Small intestine (tissue), 7 donors: ENCODE measurements around the gene ASB10. TPM values are rescaled to one million over a fixed set of nuclear protein-coding genes. Genes with fewer than 3 reads are reported as not detected.

Source experiments
- DNase-seq, 2 donors: peaks; one replicate each; pipeline versions ENCODE4 v3.0.0 to v3.0.0-alpha.2; 2013
- FAIRE-seq: peaks from 2 replicates; lab custom pipeline; 2012; peaks lifted over from hg19 to GRCh38; lab: Jason Lieb, UNC
- H3K27ac ChIP-seq, 3 donors: one replicate each; pipeline ENCODE4 v1.5.1; 2013; ENCODE audit warnings: low read length in 2 of 3, mild to moderate bottlenecking in 2 of 3, control low read depth in 1 of 3, inconsistent platforms in 1 of 3, low read depth in 1 of 3, moderate library complexity in 1 of 3
- H3K27me3 ChIP-seq, 3 donors: one replicate each; pipeline ENCODE4 v1.6.1; 2013; ENCODE audit warnings: low read length in 3 of 3, inconsistent platforms in 1 of 3; ENCODE audit not compliant: control insufficient read depth in 3 of 3, insufficient read depth in 3 of 3
- H3K36me3 ChIP-seq, 3 donors: one replicate each; pipeline ENCODE4 v1.6.1; 2013; ENCODE audit warnings: low read length in 3 of 3, inconsistent platforms in 1 of 3, low read depth in 1 of 3, mild to moderate bottlenecking in 1 of 3, moderate library complexity in 1 of 3; ENCODE audit not compliant: control insufficient read depth in 3 of 3, insufficient read depth in 2 of 3
- H3K4me1 ChIP-seq, 3 donors: one replicate each; pipeline ENCODE4 v1.6.1; 2013; ENCODE audit warnings: low read length in 2 of 3, inconsistent platforms in 1 of 3, low read depth in 1 of 3, mild to moderate bottlenecking in 1 of 3, moderate library complexity in 1 of 3; ENCODE audit not compliant: control insufficient read depth in 3 of 3, insufficient read depth in 2 of 3
- H3K4me3 ChIP-seq, 3 donors: one replicate each; pipeline ENCODE4 v1.5.1; 2013; ENCODE audit warnings: low read length in 3 of 3, control low read depth in 1 of 3, inconsistent platforms in 1 of 3, low read depth in 1 of 3, mild to moderate bottlenecking in 1 of 3, moderate library complexity in 1 of 3
- H3K9me3 ChIP-seq, 2 donors: one replicate each; pipeline ENCODE4 v1.6.1; 2013; ENCODE audit warnings: low read depth in 1 of 2, low read length in 1 of 2; ENCODE audit not compliant: control insufficient read depth in 2 of 2, insufficient read depth in 1 of 2
- WGBS, 3 donors: extraction: QIAGEN DNeasy Blood & Tissue Kit; methylation state at CpG; one replicate each; pipeline ENCODE4 v1.1.7; 2013; 5-methylcytosine and 5-hydroxymethylcytosine counted together
- polyA plus RNA-seq, 4 donors: library from polyadenylated mRNA; stranded (reverse) in 3 of 4; unstranded in 1 of 4; fragments of 200-250 nt in 3 of 4; fragments of 120-200 nt in 1 of 4; gene quantifications; one replicate each; pipeline versions ENCODE4 v1.2.1 to v1.2.3, GENCODE V29; 2013
- donor health status: healthy with polysubstance abuse.
- donor health status: control.
- donor health status: control.
- donor health status: Bipolar disorder and iron deficiency.
- donor health status: healthy.

The ASB10 gene
- polyA plus RNA-seq, 4 donors = not detected

DNA sequence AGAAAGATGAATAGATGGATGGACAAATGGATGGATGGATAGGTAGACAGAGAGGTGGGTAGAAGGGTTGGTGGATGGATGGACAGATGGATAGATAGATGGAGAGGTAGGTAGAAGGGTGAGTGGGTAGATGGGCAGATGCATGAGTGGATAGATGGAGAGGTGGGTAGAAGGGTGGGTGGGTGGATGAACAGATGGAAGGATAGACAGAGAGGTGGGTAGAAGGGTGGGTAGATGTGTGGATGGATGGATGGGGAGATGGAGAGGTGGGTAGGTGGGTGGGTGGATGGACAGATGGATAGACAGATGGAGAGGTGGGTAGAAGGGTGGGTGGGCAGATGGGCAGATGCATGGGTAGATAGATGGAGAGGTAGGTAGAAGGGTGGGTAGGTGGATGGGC is 10.9 kb upstream of the ASB10 start:
- DNase-seq (no peak), FAIRE-seq (no peak)
- Histone ChIP-seq H3K27me3 (peaks cover 0 to 35% (median 0%) of the 10 kb centered on the region in 3 donors), H3K4me3 (no peak overlapping the region), H3K27ac (no peak overlapping the region), H3K36me3 (no peaks in the 10 kb centered on the region), H3K9me3 (no peaks in the 10 kb centered on the region), H3K4me1 (no peaks in the 10 kb centered on the region)

DNA sequence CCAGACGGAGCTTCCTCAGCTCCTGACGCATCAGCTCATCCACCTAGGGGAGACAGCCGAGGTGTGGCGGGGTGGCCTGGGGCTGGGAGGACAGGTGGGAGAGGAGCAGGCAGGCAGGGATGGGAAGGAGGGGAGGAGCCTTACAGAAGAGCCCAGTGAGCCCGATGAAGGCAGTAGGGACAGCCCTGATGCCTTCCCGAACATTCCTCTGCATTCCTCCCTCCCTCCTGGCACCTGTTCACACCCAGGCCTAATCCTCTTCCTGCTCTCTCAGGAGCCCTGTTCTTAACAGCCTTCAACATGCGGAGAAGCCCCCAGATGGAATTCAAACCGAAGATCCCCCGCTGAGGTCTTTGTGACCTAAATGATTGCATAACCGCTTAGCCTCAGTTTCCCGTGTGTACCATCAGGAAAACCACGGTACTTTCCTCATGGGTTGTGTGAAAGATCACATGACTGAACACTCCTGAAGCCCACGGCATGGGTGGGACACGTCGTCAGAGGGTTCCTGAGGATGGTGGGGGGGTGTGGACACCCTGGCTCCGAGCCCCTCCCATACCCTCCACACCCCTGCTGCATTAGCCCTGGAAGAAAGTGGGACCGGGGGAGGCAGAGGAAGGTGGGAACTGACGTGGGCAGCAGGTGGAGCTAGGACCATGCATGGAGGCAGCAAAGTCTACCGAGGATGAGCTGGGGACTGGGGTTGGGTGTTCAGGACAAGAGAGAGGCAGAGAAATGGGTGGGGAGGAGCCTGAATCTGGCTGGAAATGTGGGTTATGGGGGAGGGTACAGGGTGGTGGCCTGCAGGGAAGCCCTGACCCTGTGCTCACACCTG is 8.8 kb upstream of the ASB10 start:
- Histone ChIP-seq H3K36me3 (no peaks in the 10 kb centered on the region), H3K27me3 (peaks cover 0 to 28% (median 0%) of the 10 kb centered on the region in 3 donors), H3K27ac (no peak overlapping the region), H3K4me3 (no peak overlapping the region), H3K9me3 (no peaks in the 10 kb centered on the region), H3K4me1 (no peaks in the 10 kb centered on the region)
- FAIRE-seq = no peak
- WGBS, 3 donors = 41 to 59% (median 44%) methylated on average over 19 of the region's 19 CpGs
- DNase-seq = no peak

DNA sequence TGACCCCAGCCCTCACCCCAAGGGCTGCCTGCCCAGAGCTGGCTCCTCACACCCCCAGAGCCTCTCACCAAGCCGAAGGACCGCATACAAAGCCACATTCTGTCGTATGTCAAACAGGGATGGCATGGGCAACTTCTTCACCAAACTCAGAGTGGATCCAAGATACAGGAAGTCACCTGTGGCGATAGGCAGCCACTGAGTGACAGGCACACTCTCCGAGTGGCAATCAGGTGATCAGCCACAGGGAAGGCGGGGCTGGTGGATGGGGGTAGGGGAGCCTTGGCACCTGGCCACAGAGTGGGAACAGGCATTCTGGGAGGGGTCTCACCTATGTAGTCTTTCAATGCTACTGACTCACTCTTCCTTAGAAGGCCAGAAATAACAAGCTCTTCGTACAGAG is 7.1 kb upstream of the ASB10 start:
- FAIRE-seq (no peak), DNase-seq (no peak)
- no peaks in the 10 kb centered on the region for H3K36me3 ChIP-seq
- H3K27me3 ChIP-seq = peaks cover 0 to 29% (median 0%) of the 10 kb centered on the region in 3 donors
- no peak overlapping the region for H3K4me3 ChIP-seq
- no peaks in the 10 kb centered on the region for H3K4me1 ChIP-seq
- WGBS, 3 donors = 51 to 65% (median 56%) methylated on average over 7 of the region's 7 CpGs
- H3K27ac ChIP-seq = no peak overlapping the region
- no peaks in the 10 kb centered on the region for H3K9me3 ChIP-seq

DNA sequence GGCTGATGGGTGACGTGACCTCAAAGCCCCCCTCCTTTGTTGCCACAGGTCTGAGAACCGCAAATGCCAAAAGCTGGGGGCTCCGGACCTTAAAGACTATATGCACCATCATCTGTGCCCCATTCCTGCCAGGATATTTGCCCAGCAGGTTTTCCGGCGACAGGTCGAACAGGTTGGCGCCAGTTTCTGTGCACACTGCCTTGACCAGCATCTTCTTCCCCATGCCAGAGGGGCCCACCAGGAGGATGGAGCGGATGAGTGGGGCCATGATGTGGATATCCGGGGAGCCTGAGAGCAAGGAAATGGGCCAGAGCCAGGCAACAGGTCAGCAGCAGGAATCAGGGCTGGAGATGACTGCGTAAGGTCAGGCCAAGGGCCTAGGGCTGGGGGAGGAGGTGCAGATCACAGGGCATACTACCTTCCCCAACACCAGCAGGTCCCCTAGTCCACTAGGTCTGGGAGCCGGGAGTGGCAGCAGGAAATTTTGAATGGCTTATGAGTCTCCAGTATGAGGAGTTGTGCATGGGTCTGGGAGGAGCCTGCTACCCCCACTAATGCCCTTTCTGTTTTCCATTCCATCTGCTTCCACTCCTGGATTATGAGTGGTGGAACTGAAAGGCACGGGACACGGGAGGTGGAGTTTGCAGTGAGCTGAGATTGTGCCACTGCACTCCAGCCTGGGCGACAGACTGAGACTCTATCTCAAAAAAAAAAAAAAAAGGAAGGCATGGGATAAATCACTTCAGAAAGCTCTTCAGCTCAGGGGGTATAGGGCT is 6.3 kb upstream of the ASB10 start:
- FAIRE-seq (no peak), DNase-seq (no peak)
- no peaks in the 10 kb centered on the region for H3K9me3 ChIP-seq
- H3K4me1 ChIP-seq = no peaks in the 10 kb centered on the region
- WGBS, 3 donors = 86 to 90% (median 89%) methylated on average over 14 of the region's 14 CpGs
- no peaks in the 10 kb centered on the region for H3K36me3 ChIP-seq
- H3K27me3 ChIP-seq = peaks cover 0 to 28% (median 0%) of the 10 kb centered on the region in 3 donors
- no peak overlapping the region for H3K4me3 ChIP-seq
- no peak overlapping the region for H3K27ac ChIP-seq

DNA sequence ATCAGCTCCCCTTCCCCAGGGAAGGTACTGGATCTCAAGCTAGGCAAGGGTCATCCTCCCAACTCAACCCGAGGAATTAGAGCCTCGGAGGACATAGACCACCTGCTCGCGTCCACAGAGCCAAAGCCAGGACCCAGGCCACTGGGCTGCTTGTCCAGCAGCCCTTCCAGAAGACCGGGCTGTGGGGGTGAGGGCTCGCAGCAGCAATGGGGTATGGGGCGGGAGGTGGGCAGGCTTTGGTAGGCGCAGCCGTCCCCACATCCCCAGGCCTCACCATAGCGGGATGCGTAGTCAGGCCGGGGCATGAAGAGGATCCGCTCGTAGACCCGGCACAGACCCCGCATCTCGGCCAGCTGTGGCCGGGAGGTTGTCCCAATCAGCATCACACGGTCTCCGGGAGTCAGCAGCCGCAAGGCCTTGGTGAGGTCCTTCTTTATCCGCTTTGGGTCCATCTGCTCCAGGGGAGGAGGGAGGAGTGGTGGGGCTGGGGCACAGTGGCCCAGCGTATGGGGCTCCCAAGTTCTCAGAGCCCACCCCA is 5.0 kb upstream of the ASB10 start:
- FAIRE-seq (no peak), DNase-seq (no peak)
- H3K4me3 ChIP-seq = no peak overlapping the region
- peaks cover 0 to 33% (median 0%) of the 10 kb centered on the region in 3 donors for H3K27me3 ChIP-seq
- WGBS, 3 donors = 92 to 95% (median 94%) methylated on average over 23 of the region's 23 CpGs
- H3K36me3 ChIP-seq = no peaks in the 10 kb centered on the region
- H3K27ac ChIP-seq = no peak overlapping the region
- H3K9me3 ChIP-seq = no peaks in the 10 kb centered on the region
- no peaks in the 10 kb centered on the region for H3K4me1 ChIP-seq

DNA sequence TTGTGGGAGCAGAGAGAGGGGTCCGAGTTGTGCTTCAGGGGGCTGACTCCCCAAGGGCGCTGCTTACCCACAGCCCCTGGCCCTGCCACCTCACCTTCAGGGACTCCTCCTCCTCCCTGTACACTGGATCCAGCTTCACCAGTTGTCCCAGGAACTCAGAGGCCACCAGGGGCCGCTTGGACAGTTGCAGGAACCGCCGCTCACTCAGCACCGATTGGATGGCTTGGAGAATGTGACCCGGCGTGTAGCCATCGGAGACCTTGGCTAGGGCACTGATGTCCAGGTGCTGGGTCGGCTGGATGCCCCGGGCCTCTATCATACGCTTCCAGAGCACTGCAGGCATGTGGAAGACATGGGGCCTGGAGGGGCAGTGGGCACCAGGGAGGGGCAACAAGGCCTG is 4.5 kb upstream of the ASB10 start:
- peaks cover 0 to 29% (median 0%) of the 10 kb centered on the region in 3 donors for H3K27me3 ChIP-seq
- no peaks in the 10 kb centered on the region for H3K9me3 ChIP-seq
- no peak overlapping the region for H3K27ac ChIP-seq
- no peak for FAIRE-seq
- no peaks in the 10 kb centered on the region for H3K36me3 ChIP-seq
- no peak overlapping the region for H3K4me3 ChIP-seq
- no peaks in the 10 kb centered on the region for H3K4me1 ChIP-seq
- no peak for DNase-seq
- 81 to 87% (median 83%) methylated on average over 12 of the region's 12 CpGs for WGBS, 3 donors

DNA sequence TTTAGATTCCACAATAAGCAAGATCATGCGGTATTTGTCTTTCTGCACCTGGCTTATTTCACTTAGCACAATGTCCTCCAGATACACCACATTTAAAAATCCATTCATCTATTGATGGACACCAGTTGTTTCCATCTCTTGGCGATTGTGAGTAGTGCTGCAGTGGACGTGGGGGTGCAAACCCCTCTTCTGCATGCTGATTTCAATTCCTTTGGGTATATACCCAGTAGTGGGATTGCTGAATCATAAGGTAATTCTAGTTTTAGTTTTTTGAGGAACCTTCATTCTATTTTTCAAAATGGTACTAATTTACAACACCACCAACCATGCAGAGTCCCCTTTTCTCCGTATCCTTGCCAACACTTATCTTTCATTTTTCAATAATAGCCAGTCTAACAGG is 2.0 kb upstream of the ASB10 start:
- H3K4me3 ChIP-seq = no peak overlapping the region
- no peaks in the 10 kb centered on the region for H3K9me3 ChIP-seq
- H3K27me3 ChIP-seq = peaks cover 0 to 12% (median 0%) of the 10 kb centered on the region in 3 donors
- no peaks in the 10 kb centered on the region for H3K36me3 ChIP-seq
- no peak for FAIRE-seq
- 65 to 78% (median 66%) methylated on average over 4 of the region's 4 CpGs for WGBS, 3 donors
- H3K4me1 ChIP-seq = no peaks in the 10 kb centered on the region
- DNase-seq = no peak
- no peak overlapping the region for H3K27ac ChIP-seq

DNA sequence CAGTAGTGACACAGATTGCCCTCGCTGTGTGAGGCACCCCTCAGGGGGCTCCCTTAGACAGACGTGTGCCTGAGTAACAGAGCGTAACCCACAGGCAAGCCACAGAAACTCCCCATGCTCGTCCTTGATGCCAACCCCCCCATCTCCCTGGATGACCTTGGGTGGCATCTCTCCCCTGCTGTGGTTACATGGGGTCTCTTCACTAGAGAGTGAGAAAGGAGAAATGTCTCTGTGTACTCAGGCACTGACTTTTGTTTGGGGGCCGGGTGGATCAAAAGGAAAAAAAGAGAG is 1.1 kb upstream of the ASB10 start:
- Histone ChIP-seq H3K27me3 (peaks cover 0 to 12% (median 0%) of the 10 kb centered on the region in 3 donors), H3K9me3 (no peaks in the 10 kb centered on the region), H3K27ac (no peak overlapping the region), H3K36me3 (no peaks in the 10 kb centered on the region), H3K4me3 (no peak overlapping the region), H3K4me1 (no peaks in the 10 kb centered on the region)
- WGBS, 3 donors = 52 to 67% (median 53%) methylated on average over 5 of the region's 5 CpGs
- no peak for FAIRE-seq
- no peak for DNase-seq
